ACHN (cell line): Measurements from ENCODE around the gene CEP170B.
"Not testable (repeated sequence)": the region's sequence is repeated elsewhere in the genome, so short reads cannot be mapped to it uniquely, and the experiment has no call there.

Source experiments
- DNase-seq: peaks from one replicate; pipeline ENCODE4 v3.0.0-alpha.2; 2015
- in situ Hi-C: cut with HindIII; loops from 2 replicates; pipeline ENCODE4 v1.10.0; 2017; ENCODE audit warnings: low sequenced_read_pairs, low pct_ligation_motif_present, low pct_unique_long_range_greater_than_20kb

Gene CEP170B

GRCh38 chr14:104885031-104885972, 20.2 kb downstream of the CEP170B start:
- no peak for DNase-seq
- in situ Hi-C loops, result no loop called here

GRCh38 chr14:104885973-104886689, 21.1 kb downstream of the CEP170B start:
- DNase-seq, result no peak
- in situ Hi-C loops, result no loop called here

GRCh38 chr14:104886690-104887622, 21.9 kb downstream of the CEP170B start:
- DNase-seq, result no peak
- in situ Hi-C loops, result no loop called here

GRCh38 chr14:104887623-104888488, 22.8 kb downstream of the CEP170B start:
- DNase-seq, result no peak
- in situ Hi-C loops, result no loop called here

- no peak for DNase-seq
- in situ Hi-C loops, result no loop called here
Measured at GRCh38 chr14:104888489-104889374, 23.7 kb downstream of the CEP170B start.

GRCh38 chr14:104889375-104889757, 24.3 kb downstream of the CEP170B start:
- DNase-seq, result no peak
- in situ Hi-C loops, result no loop called here

GRCh38 chr14:104890292-104890691, 25.2 kb downstream of the CEP170B start:
- in situ Hi-C loops, DNase-seq: not testable (repeated sequence)

GRCh38 chr14:104891121-104891551, 26.1 kb downstream of the CEP170B start:
- DNase-seq, result no peak
- in situ Hi-C loops, result no loop called here

GRCh38 chr14:104891664-104892530, 26.8 kb downstream of the CEP170B start:
- DNase-seq, result no peak
- in situ Hi-C loops, result no loop called here

- no peak for DNase-seq
- in situ Hi-C loops, result no loop called here
Measured at GRCh38 chr14:104892531-104893434, 27.7 kb downstream of the CEP170B start.

- no peak for DNase-seq
- in situ Hi-C loops, result no loop called here
Measured at GRCh38 chr14:104893435-104894207, 28.6 kb downstream of the CEP170B start.

GRCh38 chr14:104894331-104895206, 29.5 kb downstream of the CEP170B start:
- DNase-seq, result no peak
- in situ Hi-C loops, result no loop called here

GRCh38 chr14:104895207-104895785, 30.2 kb downstream of the CEP170B start:
- DNase-seq, result no peak
- in situ Hi-C loops, result no loop called here
